ENCODE measurements around the gene LHPP. TPM values are rescaled to one million over a fixed set of nuclear protein-coding genes. Genes with fewer than 3 reads are reported as not detected.

LHPP gene
- polyA plus RNA-seq, 1 experiment = 7.1 TPM

DNA sequence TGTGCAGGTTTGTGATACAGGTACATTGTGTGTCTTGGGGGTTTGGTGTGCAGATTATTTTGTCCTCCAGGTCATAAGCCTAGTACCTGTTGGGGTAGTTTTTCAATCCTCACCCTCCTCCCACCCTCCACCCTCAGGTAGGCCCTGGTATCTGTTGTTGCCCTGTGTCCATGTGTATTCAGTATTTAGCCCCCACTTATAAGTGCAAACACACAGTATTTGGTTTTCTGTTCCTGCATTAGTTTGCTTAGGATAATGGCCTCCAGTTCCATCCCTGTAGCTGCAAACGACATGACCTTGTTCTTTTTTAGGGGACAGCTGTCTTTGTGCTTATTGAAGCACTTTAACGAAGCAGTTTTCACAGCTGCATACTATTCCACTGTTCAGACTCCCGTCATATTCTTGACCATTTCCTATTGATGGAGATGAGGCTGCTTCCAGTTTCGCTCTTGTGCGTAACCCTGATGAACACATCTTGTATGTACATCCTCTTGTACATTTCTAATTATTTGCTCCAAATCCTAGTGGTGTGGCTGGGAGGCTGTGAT lies 47.4 kb downstream of the LHPP start:
- ChIA-PET CTCF (no interaction called here), POLR2A (no interaction called here)
- H3K4me3 ChIP-seq (ENCODE audit: low read depth, low read length) = no peak overlapping the region
- DNase-seq (ENCODE audit: low read depth, low spot score) = no peak
- TF ChIP-seq, protein P1, sequence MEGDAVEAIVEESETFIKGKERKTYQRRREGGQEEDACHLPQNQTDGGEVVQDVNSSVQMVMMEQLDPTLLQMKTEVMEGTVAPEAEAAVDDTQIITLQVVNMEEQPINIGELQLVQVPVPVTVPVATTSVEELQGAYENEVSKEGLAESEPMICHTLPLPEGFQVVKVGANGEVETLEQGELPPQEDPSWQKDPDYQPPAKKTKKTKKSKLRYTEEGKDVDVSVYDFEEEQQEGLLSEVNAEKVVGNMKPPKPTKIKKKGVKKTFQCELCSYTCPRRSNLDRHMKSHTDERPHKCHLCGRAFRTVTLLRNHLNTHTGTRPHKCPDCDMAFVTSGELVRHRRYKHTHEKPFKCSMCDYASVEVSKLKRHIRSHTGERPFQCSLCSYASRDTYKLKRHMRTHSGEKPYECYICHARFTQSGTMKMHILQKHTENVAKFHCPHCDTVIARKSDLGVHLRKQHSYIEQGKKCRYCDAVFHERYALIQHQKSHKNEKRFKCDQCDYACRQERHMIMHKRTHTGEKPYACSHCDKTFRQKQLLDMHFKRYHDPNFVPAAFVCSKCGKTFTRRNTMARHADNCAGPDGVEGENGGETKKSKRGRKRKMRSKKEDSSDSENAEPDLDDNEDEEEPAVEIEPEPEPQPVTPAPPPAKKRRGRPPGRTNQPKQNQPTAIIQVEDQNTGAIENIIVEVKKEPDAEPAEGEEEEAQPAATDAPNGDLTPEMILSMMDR (IDR thresholded peaks at IDR 0.05; ENCODE audit: low read depth, low read length) = no peak
- H3K9me3 ChIP-seq (ENCODE audit: control insufficient read depth, insufficient read depth, low read length) = no peaks in the 10 kb centered on the region
- H3K27ac ChIP-seq (ENCODE audit: low read depth, low read length) = no peak overlapping the region
- H3K27me3 ChIP-seq (ENCODE audit: control insufficient read depth, insufficient read depth, low read length) = no peaks in the 10 kb centered on the region

DNA sequence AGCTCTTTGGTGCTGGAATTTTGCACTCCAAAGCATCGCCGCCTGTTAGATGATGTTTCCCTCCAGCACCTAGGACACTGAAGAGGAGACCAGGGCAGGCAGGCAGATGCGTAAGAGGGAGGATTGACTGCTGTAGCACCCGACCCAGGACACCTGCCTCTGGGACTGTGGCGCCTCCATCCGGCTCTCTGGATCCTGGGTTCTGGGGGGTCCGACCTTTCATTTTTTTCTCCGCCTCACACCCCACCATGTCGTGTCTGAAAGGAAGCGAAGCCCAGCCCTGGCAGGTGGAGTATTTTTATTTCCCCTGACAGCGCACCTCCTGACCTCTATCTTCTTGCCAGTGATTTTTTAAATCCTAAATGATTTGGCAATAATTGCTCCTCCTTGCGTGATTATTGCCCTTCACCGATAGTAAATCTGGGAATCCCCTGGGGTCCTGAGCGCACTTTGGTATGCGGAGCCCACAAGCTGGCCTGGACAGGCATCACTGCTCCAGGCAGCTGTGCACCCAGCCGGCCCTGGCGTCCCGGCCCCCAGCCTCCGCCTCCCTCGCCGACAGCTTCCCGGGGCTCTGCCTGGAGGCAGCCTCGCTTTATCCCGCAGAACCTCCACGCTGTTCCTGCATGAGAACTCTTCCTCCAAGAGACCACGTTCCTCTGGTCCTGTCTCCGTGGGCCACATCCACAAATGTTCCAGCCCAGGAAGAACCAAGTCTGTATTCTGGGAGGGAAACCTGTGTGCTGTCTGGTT lies 48.4 kb downstream of the LHPP start:
- CTCF ChIA-PET = no interaction called here
- H3K4me3 ChIP-seq (ENCODE audit: low read depth, low read length) = no peak overlapping the region
- no peak overlapping the region for H3K27ac ChIP-seq (ENCODE audit: low read depth, low read length)
- no peaks in the 10 kb centered on the region for H3K9me3 ChIP-seq (ENCODE audit: control insufficient read depth, insufficient read depth, low read length)
- TF ChIP-seq, protein P1 (IDR thresholded peaks at IDR 0.05; ENCODE audit: low read depth, low read length) = no peak
- no peak for DNase-seq (ENCODE audit: low read depth, low spot score)
- POLR2A ChIA-PET = no interaction called here
- H3K27me3 ChIP-seq (ENCODE audit: control insufficient read depth, insufficient read depth, low read length) = no peaks in the 10 kb centered on the region

DNA sequence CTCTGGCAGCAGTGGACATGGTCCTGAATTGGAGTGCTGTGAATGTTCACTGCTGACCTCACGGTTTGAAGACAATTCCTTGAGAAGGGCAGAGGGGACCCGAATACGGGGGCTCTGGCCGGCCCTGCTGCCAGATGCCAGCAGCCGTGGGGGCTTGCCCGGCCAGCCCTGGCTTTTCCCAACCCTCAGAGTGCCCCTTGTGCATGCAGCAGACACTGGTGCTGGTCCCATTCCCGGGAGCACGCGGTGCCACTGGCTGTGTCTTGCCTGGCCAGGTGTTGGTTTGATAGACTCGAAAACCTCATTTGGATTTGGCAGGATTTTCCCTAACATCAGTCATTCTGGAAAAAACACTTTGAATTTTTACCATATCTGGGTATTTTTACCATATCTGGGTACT lies 49.1 kb downstream of the LHPP start:
- DNase-seq (ENCODE audit: low read depth, low spot score) = no peak
- H3K27ac ChIP-seq (ENCODE audit: low read depth, low read length) = no peak overlapping the region
- ChIA-PET CTCF (no interaction called here), POLR2A (no interaction called here)
- peaks cover 3% of the 10 kb centered on the region for H3K27me3 ChIP-seq (ENCODE audit: control insufficient read depth, insufficient read depth, low read length)
- no peaks in the 10 kb centered on the region for H3K9me3 ChIP-seq (ENCODE audit: control insufficient read depth, insufficient read depth, low read length)
- TF ChIP-seq, protein P1 (IDR thresholded peaks at IDR 0.05; ENCODE audit: low read depth, low read length) = no peak
- H3K4me3 ChIP-seq (ENCODE audit: low read depth, low read length) = no peak overlapping the region

DNA sequence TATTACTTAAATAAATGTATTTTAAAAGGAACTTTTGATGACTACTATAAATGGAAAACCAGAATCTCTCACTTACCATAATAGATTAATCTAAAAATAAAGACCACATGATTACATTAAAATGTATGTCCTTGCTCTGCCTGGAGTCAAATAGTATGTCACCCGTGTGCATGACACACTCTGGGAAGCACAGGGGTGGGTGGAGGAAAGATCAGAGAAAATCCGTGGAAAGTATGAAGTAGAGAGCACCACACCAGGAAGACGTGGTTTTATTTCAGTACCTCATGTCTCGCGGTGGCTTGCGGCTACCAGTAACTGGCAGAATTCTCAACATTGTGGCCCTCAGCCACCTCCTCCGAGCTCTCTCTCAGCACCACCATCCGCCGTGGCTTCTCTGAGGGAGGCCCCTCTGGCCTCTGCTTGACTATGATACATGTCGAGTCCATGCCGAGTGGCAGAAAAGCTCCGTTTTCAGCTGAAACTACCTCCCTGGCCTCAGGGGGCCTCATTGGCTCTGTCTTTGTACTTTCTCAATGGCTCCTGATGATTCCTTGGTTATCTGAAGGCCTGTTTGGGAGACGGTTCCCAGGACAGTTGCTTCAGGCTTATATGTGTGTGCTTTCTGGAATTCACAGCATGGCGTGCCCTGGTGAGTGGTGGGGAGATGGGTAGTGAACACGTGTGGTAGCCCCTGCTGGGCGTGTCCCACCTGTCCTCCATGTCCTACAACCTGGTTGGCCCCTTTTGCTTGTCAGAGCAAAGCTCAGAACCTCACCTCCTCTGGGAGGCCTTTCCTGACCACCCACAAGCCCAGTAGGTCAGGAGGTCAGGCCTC lies 49.8 kb downstream of the LHPP start:
- Histone ChIP-seq H3K27ac (ENCODE audit: low read depth, low read length) (no peak overlapping the region), H3K4me3 (ENCODE audit: low read depth, low read length) (no peak overlapping the region), H3K9me3 (ENCODE audit: control insufficient read depth, insufficient read depth, low read length) (no peaks in the 10 kb centered on the region), H3K27me3 (ENCODE audit: control insufficient read depth, insufficient read depth, low read length) (peaks cover 3% of the 10 kb centered on the region)
- no peak for DNase-seq (ENCODE audit: low read depth, low spot score)
- CTCF ChIA-PET = no interaction called here
- POLR2A ChIA-PET = no interaction called here
- TF ChIP-seq, protein P1 (IDR thresholded peaks at IDR 0.05; ENCODE audit: low read depth, low read length) = no peak

DNA sequence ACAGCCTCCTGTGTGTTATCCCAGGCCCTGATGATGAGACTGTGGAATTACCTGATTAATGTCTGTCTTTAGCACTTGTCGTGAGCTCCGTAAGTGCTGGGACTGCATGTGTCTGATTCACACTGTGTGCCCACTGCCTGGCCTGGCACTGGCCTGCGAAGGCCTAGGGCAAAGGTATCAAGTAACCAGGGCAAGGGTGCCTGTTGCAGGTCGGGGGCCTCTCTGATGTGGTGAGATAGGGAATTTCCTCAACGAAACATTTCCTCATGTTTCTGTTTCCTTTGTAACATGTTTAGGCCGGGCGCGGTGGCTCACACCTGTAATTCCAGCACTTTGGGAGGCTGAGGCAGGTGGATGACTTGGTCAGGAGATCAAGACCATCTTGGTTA lies 50.4 kb downstream of the LHPP start:
- TF ChIP-seq, protein P1 (IDR thresholded peaks at IDR 0.05; ENCODE audit: low read depth, low read length) = no peak
- peaks cover 3% of the 10 kb centered on the region for H3K27me3 ChIP-seq (ENCODE audit: control insufficient read depth, insufficient read depth, low read length)
- no peaks in the 10 kb centered on the region for H3K9me3 ChIP-seq (ENCODE audit: control insufficient read depth, insufficient read depth, low read length)
- H3K4me3 ChIP-seq (ENCODE audit: low read depth, low read length) = no peak overlapping the region
- H3K27ac ChIP-seq (ENCODE audit: low read depth, low read length) = no peak overlapping the region
- DNase-seq (ENCODE audit: low read depth, low spot score) = no peak
- CTCF ChIA-PET = no interaction called here
- POLR2A ChIA-PET = no interaction called here
